RWPE2 (cell line): Measurements from ENCODE around the gene CSTF2.

ENCODE experiments used
- ATAC-seq: fragments of 200-7000 bp; cut with Tn5 transposase; 3 replicates; pipeline ENCODE4 v1.9.1; 2021; ENCODE audit warnings: low read depth
- DNase-seq: peaks from one replicate; pipeline ENCODE4 v3.0.0-alpha.2; 2020; ENCODE audit warnings: low spot score
- H3K27ac ChIP-seq: fragments of 450-650 bp; 2 replicates; pipeline ENCODE4 v1.5.1; 2017; ENCODE audit warnings: mild to moderate bottlenecking; ENCODE audit not compliant: poor library complexity, severe bottlenecking
- H3K27me3 ChIP-seq: fragments of 250-450 bp; sonication (Bioruptor Pico); 2 replicates; pipeline ENCODE4 v1.5.1; 2021; ENCODE audit warnings: mild to moderate bottlenecking, moderate library complexity; ENCODE audit not compliant: insufficient read depth, poor library complexity, severe bottlenecking
- H3K36me3 ChIP-seq: fragments of 250-450 bp; sonication (Bioruptor Pico); 2 replicates; pipeline ENCODE4 v1.5.1; 2020; ENCODE audit warnings: low read depth, mild to moderate bottlenecking, moderate library complexity
- H3K4me1 ChIP-seq: fragments of 250-450 bp; sonication (Bioruptor Pico); 2 replicates; pipeline ENCODE4 v1.5.1; 2021; ENCODE audit warnings: mild to moderate bottlenecking, moderate library complexity; ENCODE audit not compliant: insufficient read depth, poor library complexity, severe bottlenecking
- H3K4me3 ChIP-seq: fragments of 250-450 bp; sonication (Bioruptor Pico); 2 replicates; pipeline ENCODE4 v1.5.1; 2021; ENCODE audit warnings: mild to moderate bottlenecking, moderate library complexity; ENCODE audit not compliant: severe bottlenecking
- H3K9me3 ChIP-seq: fragments of 250-450 bp; sonication (Bioruptor Pico); 2 replicates; pipeline ENCODE4 v1.5.1; 2021; ENCODE audit warnings: mild to moderate bottlenecking, moderate library complexity; ENCODE audit not compliant: severe bottlenecking
- TF ChIP-seq, protein P1 (sequence below): fragments of 450-650 bp; IDR thresholded peaks from one replicate; pipeline ENCODE4 v1.5.1; 2017; ENCODE audit warnings: mild to moderate bottlenecking, moderate library complexity; ENCODE audit not compliant: poor library complexity, severe bottlenecking

CSTF2 gene

GRCh38 chrX:100829730-100830129 lies 9.5 kb downstream of the CSTF2 start:
- TF ChIP-seq, protein P1, sequence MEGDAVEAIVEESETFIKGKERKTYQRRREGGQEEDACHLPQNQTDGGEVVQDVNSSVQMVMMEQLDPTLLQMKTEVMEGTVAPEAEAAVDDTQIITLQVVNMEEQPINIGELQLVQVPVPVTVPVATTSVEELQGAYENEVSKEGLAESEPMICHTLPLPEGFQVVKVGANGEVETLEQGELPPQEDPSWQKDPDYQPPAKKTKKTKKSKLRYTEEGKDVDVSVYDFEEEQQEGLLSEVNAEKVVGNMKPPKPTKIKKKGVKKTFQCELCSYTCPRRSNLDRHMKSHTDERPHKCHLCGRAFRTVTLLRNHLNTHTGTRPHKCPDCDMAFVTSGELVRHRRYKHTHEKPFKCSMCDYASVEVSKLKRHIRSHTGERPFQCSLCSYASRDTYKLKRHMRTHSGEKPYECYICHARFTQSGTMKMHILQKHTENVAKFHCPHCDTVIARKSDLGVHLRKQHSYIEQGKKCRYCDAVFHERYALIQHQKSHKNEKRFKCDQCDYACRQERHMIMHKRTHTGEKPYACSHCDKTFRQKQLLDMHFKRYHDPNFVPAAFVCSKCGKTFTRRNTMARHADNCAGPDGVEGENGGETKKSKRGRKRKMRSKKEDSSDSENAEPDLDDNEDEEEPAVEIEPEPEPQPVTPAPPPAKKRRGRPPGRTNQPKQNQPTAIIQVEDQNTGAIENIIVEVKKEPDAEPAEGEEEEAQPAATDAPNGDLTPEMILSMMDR, result no peak
- Histone ChIP-seq H3K36me3 (peaks cover 51% of the 10 kb centered on the region), H3K27ac (no peak overlapping the region), H3K9me3 (no peaks in the 10 kb centered on the region), H3K4me3 (no peak overlapping the region), H3K27me3 (no peaks in the 10 kb centered on the region), H3K4me1 (no peaks in the 10 kb centered on the region)
- DNase-seq (no peak), ATAC-seq (peak; percentile 51)

DNA sequence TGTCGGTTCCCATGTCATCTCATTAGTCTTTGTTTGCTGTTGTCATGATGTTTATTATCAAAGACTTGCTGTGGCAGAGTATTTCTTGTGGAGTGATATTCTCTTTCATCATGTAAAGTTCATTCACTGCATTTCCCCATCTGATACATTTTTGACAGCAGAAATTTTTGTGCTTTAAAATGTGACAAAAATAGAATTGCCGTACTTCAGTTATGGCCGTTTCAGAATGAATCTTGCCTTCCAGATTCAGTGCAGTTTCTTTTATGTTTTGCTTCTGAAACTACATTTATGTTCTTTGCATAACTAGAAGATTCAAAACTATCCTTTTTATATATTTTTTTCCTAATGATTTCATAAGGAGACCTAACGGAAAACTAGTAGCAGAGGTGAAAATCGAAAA lies 10.0 kb downstream of the CSTF2 start:
- Histone ChIP-seq H3K36me3 (peaks cover 49% of the 10 kb centered on the region), H3K27ac (no peak overlapping the region), H3K9me3 (no peaks in the 10 kb centered on the region), H3K27me3 (no peaks in the 10 kb centered on the region), H3K4me3 (no peak overlapping the region), H3K4me1 (no peaks in the 10 kb centered on the region)
- ATAC-seq (no peak), DNase-seq (no peak)
- TF ChIP-seq, protein P1, result no peak

DNA sequence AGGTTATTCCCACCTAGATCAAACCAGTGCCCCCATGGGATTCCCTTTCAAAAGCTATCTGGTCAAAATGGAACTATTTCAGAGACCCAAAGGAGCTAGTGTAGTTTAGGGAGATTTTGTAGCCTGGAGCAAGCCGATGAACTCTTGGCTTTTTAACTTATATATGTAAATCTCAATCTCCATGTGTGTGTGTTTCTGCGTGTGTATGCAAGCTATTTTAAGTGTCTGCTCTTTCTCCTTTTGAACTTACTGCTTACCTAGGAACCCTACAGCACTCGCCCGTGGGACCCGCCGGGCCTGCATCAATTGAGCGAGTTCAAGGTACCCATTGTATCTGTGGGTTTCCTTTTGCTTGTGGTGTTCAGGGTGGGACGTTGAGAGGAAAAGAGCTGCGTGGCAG lies 10.4 kb downstream of the CSTF2 start:
- no peak overlapping the region for H3K4me3 ChIP-seq
- ATAC-seq, result no peak
- H3K4me1 ChIP-seq, result no peaks in the 10 kb centered on the region
- H3K27me3 ChIP-seq, result no peaks in the 10 kb centered on the region
- H3K27ac ChIP-seq, result no peak overlapping the region
- H3K9me3 ChIP-seq, result no peaks in the 10 kb centered on the region
- TF ChIP-seq, protein P1, result no peak
- no peak for DNase-seq
- peaks cover 49% of the 10 kb centered on the region for H3K36me3 ChIP-seq

GRCh38 chrX:100831219-100831946 lies 11.2 kb downstream of the CSTF2 start:
- Histone ChIP-seq H3K9me3 (no peaks in the 10 kb centered on the region), H3K4me3 (no peak overlapping the region), H3K27me3 (no peaks in the 10 kb centered on the region), H3K36me3 (peaks cover 49% of the 10 kb centered on the region), H3K4me1 (no peaks in the 10 kb centered on the region), H3K27ac (no peak overlapping the region)
- TF ChIP-seq, protein P1, result no peak
- ATAC-seq, result no peak
- DNase-seq, result no peak

- TF ChIP-seq, protein P1, result no peak
- H3K4me1 ChIP-seq, result no peaks in the 10 kb centered on the region
- no peak overlapping the region for H3K4me3 ChIP-seq
- no peak for DNase-seq
- no peaks in the 10 kb centered on the region for H3K9me3 ChIP-seq
- no peak overlapping the region for H3K27ac ChIP-seq
- no peaks in the 10 kb centered on the region for H3K27me3 ChIP-seq
- ATAC-seq, result no peak
- no peaks in the 10 kb centered on the region for H3K36me3 ChIP-seq
Measured at GRCh38 chrX:100850317-100850716, 30.1 kb downstream of the CSTF2 start.
